Globus pallidus (tissue), 1 donor: ENCODE results near the gene CCNK.

ENCODE experiments used
- DNase-seq: peaks from one replicate; pipeline ENCODE4 v3.0.0-alpha.2; 2015; ENCODE audit warnings: low spot score

Gene CCNK

DNA sequence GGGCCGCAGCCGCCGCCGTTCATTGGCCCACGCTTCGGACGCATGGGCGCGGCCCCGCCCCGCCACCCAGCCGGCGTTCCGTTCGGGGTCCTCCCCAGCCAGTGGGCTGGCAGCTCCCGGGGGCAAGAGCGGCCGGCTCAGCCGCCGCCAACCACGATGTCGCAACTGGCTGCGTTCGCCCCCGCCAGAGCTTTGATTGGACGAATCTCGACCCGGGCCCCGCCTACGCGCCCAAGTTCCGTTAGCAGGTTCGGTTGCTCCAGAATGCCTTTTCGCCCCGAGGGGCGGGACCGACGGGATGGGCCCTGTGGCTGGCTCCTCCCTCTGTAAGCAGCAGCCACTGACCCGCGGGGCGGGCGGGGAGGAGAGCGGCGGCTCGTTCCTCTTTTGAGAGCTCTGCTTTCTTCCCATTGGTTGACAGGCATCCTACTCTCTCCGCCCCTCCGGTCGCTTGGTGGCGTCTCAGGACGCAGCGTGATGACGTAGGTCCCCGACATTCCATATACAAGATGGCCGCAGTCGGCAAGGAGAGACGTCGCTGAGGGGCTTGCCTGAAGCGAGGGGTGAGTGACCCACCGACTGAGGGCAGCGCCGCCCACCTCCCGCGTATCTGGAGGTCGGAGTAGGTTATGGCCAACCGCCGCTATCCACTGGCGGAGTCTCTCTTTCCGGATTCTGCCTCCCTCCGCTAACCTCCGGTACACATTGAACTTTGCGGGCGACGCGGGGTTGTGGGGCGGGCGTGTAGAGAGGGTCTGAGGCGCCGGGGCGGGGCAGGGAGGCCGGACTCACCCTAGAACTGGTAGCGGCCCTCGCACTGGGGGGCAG lies at the start of gene CCNK:
Gene CCNK, plus strand, starts transcription at position 493 of the 828 bp plus-strand sequence. CDS start 11,269 bp downstream, outside the sequence.
- DNase-seq = peak; percentile 100

DNA sequence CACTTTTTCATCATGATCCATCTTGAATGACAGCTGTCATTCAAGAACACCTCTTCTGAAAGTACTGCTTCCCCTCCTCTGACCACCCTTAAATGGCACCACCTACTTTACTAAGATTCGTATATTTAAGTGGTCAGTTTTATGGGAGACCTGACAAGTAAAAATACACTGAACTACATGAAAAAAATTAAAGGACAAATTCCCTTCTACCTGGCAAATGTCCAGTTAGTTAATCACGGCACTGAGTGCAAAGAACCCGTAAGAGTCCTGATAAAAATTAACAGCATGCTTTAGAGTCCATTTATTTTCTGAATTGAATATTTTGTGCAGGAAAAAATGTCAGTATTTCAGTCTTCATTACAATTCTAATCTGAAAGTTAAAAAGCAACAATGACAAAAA lies 49.2 kb upstream of the CCNK start:
- DNase-seq = no peak

DNA sequence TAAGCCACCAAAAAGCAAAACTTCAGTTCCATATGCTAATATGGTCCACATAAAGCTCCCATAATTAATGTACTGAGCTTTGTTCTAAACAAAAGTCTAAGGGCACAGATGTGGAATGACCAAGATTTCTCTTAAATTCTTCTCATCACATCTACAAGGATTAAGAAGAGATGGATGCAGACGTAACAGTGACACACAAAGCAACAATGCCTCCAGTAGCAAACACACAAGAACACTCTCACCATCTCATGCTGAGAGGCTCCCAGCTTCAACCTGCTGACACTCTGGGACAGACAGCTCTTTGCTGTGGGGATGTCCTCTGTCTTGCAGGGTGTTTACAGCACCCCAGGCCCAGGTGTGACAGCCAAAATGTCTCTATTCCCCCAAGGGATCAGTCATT lies 48.7 kb upstream of the CCNK start:
- no peak for DNase-seq

DNA sequence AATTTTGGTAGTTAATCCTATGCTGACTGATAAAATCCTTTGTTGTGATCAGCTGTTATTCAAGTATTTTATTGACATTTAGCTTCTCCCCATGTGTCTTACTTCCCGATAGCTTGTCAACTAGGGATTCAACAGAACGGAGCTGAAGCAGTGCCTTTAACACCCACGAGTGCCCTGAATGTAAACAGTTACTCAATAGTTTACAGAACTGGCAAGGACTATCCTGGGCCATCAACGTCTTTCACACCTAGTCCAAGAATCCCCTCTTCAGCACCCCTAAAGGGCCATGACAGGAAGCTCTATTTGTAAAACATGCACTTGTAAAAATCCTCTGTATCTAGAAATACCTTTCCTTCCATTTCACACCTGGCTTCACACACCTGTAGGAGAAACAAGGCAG lies 45.9 kb upstream of the CCNK start:
- DNase-seq = no peak

DNA sequence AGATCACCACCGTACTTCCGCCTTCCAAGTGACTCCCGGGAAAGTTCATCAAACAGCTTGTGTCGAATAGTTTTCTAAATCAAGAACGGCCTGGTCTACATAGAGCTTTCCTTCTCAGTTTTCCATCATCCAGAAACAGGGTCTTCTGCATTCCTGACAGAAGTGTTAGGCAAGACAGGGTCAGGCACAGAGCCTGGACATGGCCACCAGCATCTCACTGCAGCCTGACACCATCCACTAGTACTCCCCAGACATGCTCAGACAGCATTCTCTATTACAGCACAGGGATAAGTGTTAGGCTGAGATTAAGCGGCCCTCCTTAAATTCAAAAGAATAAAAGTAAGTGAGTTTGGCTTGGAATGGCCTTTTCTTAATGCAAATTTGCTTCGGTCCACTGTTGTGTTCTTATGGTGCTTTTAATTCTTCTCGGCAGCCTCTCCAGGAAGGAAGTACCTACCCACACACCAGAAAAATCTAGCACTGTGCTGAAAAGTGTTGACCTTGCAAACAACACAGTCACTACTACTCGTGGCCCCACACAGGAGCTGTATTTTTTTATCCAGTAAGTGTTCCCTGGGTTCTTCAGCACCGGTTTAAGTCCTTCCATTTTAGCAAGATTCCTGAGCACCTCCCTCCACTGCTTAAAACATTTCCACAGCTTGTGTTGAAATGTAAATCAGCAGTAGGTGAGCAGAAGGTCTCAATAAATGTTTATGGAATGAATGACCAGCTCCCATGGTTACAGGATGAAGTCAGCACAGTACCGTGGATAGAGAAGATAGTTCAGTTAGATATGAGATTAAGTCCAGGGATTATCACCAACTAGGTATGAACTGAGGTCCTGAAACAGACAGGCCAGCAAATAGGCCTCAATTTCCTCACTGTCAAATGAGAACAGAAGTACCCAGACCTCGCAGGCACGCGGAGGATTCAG lies 44.7 kb upstream of the CCNK start:
- DNase-seq = no peak

DNA sequence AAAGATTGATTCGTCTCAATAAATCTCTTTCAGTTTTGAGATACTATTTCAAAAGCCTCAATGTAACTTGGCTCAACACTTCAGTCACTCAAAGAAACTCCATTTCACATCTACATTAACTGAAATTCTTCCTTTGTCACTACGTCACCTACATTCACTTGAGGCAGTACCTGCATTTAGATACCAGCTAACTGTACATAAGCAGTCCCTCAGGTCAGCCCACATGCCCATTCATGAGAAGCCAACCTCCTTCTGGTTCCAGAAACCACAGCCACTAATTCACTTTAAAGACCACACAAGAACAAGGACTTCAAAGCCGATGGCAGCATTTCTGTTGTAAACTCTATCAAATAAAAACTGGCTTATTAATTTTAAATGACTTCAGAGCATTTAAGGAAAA lies 43.5 kb upstream of the CCNK start:
- DNase-seq = no peak

DNA sequence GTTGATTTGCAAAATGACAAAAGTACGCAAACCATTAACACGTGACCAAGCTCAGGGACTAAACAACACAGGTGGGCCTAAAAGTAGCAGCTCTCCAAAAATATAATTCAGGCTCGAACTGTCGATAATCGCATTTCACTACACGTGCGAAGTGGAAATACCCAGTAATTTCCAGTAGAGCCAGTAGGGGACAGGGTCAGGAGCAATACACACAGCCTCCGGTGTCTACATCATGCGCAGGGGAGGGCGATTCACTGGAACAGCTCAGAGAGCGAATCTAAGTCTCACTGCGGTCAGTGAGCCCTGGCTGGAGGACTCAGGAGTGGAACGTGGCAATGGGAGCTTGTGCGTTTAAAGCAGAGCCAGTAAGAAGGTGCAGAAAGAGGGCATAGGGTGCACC lies 40.9 kb upstream of the CCNK start:
- DNase-seq = no peak

DNA sequence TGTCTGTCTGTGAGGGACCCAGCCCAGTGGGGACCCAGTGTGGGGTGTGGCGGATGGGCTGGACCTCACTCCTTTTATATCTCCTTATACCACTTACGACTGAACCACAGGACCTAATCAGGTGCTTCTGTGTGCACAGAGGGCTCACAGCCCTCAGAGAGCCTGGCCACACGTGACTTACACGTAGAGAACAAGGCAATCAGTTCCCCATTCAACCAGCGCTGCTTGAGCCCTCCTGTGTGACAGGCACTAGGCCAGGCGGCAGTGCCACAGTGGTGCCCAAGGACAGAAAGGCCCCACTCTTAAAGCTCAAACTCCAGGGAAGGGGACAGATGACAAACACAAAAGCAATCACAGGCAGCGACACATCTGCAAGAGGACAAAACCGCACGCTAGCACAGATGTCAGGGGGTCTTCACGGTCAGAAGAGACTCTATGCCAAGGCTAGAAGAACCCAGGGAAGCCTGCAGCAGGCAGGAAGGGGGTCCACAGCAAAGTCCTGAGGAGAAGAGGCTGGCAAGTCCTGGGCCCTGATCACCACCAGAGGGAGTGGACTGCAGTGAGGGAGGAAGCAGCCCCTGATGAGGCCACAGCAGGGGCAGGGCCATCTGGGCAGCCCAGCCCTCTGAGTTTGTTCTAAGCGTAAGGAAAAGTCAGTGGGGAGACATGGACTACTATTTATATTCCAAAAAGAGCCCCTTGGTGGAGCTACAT lies 39.9 kb upstream of the CCNK start:
- no peak for DNase-seq

DNA sequence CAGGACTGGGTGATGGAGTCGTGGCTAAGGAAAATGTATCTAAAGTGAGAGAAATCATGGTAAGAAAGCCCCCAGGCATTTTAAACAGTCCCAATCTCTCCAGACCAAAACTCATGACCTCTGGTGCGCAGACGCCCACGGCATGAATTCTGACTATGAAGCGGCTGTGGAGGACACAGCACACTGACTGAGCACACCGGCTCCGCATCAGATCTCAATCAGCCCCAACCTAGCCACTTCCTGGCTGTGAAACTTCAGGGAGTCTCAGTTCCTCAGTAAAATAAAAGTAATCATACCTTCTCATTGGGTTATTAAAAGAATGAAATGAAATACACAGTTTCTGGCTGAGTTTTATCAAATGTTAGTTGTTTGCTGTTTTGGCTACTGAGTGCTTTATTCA lies 39.3 kb upstream of the CCNK start:
- DNase-seq = no peak

DNA sequence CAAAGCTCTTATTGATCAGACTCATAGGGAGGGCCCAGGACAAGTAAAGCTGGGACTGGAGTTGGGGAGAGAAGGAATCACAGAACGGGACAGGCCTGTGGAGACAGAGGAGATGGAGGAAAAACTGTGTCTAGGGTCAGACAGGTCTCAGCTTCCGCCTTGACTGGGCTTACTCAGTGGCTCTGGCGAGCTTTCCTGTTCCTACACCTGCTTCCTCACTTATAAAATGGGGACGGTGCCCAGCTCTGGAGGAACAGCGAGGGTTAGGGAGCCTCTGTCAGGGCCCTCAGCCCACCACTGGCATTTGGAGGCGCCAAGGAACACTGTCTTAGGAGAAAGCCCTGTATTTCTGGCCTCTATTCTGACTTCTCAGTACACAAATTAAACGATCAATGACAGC lies 35.3 kb upstream of the CCNK start:
- DNase-seq = no peak

DNA sequence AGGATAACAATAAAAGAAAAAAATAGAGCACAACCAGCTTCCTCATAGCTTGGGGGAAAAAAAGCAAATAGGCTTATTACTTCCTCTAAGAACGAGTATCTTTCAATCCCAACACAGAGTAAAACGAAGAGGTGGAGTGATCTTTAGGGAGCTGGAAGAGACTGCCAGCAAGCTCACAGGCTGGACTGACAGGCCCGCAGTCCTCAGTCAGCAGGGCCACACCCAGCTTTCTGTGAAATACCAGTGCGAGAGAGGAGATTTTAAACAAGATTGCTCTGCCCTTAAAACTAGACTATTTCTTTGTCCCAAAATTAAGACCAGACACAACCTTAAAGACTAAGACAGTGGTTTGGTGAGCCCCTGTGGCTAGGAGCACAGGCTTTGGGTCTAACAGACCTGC lies 33.5 kb upstream of the CCNK start:
- no peak for DNase-seq

DNA sequence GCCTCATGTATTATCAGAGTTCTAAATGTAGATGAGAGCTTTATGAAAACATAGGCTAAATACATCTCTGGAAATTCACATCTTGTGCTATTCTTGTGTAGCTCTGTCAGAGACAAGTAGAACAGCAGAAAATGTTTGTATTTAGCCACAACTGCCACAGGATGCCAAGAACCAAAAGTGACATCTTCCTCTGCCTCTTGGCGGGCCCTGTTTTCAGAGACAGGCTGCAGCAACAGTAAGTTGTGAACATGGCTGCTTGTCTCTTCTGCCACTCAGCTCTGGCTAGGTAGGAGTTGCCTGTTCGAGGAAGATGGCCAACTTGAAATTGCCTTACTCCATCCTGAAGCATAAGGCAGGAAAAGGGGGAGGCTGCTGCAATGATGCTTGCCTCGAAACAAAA lies 30.9 kb upstream of the CCNK start:
- no peak for DNase-seq

DNA sequence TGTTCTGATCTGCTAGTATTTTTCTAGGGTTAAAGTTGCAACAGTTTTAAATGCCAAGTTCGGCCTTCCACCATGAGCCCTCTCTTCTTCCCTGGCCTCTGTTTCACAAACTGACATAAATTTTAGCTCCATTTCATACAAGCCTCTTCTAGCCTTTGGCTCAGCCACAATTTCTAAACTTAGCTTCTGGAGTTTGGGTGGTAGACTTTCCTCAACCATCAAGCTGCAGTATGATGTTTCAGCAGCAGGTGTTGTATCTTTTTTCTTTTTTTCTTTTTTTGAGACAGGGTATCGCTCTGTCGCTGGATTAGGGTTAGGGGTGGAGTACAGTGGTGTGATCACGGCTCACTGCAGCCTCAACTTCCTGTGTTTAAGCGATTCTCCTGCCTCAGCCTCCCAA lies 30.0 kb upstream of the CCNK start:
- DNase-seq = no peak

DNA sequence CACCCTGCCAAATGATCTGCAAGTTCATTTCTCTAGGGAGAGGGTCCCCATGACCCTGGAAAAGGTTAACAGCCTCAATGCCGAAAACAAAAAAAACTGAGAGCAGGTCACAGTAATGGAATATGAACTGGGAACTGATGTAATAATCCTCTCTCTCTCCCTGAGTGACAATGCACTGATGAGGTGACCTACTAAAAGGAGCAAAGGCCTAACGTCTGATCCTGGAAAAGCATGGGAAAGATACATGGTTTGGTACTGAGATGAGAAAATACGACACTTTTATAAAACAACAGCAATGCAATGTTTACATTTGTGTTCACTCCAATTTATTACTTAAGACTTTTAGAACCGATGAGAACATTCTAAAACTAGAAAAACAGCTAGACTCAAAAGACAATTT lies 28.2 kb upstream of the CCNK start:
- DNase-seq = no peak

DNA sequence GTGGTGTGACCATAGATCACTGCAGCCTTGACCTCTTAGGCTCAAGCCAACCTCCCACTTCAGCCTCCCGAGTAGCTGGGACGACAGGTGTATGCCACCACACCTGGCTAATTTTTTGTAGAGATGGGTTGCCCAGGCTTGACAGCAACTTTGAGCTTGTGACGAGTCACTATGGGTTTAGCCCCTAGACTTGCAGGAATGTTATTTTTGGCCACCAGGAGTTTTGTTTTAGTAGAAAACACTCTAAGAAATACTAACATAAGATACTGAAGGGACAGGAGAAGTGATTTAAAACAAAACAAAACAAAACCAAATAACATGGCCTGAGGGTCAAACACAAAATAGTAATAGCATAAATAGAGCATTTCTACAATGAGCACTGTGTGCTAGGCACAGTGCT lies 27.0 kb upstream of the CCNK start:
- DNase-seq = no peak

DNA sequence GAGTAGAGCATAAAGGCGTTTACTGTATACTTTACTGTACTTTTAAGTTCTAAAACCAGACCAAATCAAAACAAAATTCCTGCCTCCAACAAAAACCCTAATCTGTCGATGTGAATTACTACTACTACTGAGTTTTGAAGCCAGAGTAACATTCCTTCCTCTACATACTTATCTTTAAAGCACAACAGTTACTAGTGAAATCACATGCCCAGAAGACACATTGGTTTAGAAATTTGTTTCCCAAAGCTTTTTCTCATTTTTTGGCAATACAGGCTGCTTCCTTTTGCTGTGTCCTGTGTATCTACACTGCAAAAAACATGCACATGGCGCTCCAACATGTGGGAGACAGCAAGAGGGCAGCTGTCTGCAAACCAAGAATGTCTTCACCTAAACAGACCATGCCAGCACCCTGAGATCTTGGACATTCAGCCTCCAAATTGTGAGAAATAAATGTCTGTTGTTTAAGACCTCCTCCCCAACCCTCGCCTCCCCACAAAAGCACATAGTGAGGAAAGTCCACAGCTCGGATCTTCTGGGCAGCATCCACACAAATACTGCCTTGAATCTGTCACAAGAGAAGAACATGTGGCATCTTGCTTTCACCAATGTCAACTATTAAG lies 21.6 kb upstream of the CCNK start:
- no peak for DNase-seq

DNA sequence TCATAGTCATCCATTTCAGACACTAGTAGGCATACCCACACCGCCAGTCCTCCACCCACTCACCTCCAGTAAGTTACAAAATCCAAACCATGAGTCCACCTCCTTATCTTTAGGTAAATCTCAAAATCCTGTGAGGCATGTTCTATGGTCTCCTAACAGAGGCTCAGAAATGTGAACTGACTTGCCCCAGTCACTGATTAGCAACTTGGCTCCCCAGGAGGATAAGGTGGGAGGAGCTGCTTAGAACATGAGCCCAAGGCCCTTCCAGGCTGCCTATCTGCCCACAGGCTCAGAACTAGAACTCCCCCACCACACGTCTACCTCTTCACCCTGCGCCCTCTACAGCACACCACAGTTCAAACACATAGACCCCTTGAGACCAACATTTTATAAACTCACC lies 20.4 kb upstream of the CCNK start:
- no peak for DNase-seq

DNA sequence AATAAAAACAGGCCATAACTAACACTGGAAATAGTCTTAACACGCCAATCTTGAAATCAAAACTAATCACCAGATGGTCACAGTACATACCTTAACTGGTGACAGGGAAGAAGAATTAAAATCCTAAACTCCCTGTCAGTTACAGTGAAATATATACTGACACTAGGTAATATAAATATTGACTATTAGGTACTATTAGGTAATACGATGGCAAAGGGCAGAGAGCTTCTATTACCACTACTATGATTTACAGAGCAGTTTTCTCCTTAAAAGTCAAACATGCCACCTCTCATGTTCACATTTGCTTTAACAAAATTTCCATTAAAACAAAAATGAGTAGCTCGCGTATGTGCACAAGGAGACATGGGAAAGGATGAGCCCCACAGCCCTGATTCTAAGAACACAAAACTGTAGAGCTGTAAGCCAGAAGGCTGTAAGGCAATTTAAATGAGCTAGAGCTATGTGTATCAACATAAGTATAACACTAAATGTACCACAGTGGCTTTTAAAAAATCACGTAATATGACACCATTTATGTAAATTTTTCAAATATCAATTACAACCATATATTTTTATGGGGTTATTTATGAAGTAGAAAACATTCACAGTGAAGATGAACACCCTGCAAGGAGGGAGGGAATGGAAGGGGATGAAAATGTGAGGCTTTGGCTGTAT lies 19.7 kb upstream of the CCNK start:
- DNase-seq = no peak

DNA sequence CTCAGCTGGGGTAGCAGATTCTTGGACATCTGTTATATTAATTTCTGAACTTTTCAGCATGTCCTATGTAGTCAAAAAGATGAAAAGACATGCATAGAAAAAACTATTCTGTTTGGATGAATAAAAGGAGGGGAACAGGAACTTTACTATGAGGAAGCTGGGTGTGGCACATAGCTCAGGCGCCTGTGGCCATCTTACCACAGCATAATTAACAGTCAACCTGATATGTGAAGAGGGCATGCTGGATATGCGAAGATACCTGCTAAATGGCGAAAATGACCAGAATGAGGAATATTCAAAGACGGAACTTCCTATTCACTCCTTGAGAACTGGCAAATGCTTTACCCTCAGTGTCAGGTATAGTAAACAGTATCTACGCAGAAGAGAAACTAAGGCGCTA lies 19.0 kb upstream of the CCNK start:
- no peak for DNase-seq

DNA sequence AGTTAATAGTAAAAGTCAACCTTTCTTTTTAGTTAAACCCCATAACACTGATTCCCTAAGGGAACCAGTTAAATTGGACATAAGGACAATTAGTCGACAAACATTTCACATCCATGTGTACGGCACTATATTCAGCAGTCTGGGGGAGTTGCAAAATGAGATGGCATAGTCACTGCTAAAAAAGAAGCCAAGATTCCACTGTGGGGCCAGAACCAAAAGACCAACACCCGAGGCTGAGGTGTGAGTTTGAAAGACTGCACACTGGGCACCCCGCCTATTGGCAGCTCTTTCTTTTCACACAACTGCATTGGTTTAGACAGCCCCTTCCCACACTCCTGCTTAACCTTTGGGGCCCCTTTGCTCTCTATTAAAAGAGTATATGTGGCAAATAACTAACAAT lies 17.2 kb upstream of the CCNK start:
- DNase-seq = no peak

DNA sequence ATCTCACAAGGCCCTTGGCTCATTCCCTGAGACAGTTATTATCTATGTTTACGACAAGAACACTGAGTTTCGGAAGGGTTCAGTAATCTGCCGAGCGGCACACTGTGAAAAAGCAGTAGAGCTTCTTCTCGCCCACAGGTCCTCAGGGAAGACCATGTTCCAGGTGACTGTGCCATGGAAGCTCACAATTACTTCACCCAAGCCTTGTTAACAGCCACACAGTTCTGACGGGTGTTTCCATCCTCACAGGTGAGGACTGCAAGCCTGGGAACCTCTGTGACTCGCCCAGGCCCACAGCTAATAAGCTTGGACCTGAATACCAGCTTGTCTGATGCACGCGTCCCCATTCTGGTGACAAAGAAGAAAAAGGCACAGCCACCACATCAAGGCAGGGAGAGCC lies 15.9 kb upstream of the CCNK start:
- DNase-seq = no peak

DNA sequence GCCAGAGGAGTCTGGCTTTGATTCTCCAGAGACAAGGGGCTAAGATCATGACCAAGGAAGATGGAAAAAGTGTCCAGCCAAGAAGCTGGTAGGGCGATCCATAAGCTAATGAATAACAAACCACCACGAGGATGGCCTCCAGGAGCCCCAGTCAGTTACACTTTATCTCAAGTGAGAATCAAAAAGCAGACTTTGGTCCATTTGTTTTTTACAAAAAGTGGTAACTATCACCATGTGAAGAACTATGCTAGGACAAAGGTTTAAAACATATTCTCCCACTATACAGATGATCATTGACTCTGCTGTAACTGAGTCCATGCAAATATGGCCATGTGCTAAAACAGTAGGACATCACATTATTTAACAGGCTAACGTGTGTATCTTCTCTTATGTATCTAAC lies 14.5 kb upstream of the CCNK start:
- no peak for DNase-seq
